Right atrium auricular region (tissue), 2 donors: ENCODE results near the gene REG1A. TPM values are rescaled to one million over a fixed set of nuclear protein-coding genes. Genes with fewer than 3 reads are reported as not detected.

ENCODE experiments used
- DNase-seq: peaks from one replicate; pipeline ENCODE4 v3.0.0-alpha.2; 2019; ENCODE audit warnings: low spot score
- H3K27ac ChIP-seq, 2 donors: fragments of 200-600 bp; sonication (generic); 1 replicate in 1 of 2; 2 replicates in 1 of 2; pipeline ENCODE4 v1.5.1; 2016 to 2019
- H3K27me3 ChIP-seq, 2 donors: fragments of 200-600 bp; sonication (generic); one replicate each; pipeline versions ENCODE4 v1.5.1 to v1.6.0; 2017 to 2019
- H3K36me3 ChIP-seq: fragments of 200-600 bp; sonication (generic); one replicate; pipeline ENCODE4 v1.5.1; 2016
- H3K4me1 ChIP-seq, 2 donors: fragments of 200-600 bp; sonication (generic); one replicate each; pipeline versions ENCODE4 v1.5.1 to v1.6.0; 2017 to 2019
- H3K4me3 ChIP-seq, 2 donors: fragments of 200-600 bp; sonication (generic); 1 replicate in 1 of 2; 2 replicates in 1 of 2; pipeline ENCODE4 v1.5.1; 2017 to 2019; ENCODE audit warnings: mild to moderate bottlenecking in 1 of 2, moderate library complexity in 1 of 2
- H3K9me3 ChIP-seq, 2 donors: fragments of 200-600 bp; sonication (generic); one replicate each; pipeline ENCODE4 v1.5.1; 2019
- total RNA-seq, 2 donors: library from RNA; depleted of rRNA; stranded (reverse); fragments of >200 nt; gene quantifications; one replicate each; pipeline ENCODE4 v1.1.0, GENCODE V29; 2016
- TF ChIP-seq, protein P1 (sequence below), 2 donors: fragments of 200-600 bp; sonication (generic); IDR thresholded peaks; one replicate each; pipeline ENCODE4 v1.5.1; 2019; ENCODE audit warnings: antibody characterized with exemption in 2 of 2

REG1A gene
- total RNA-seq, 2 donors from 2014 or later = not detected

DNA sequence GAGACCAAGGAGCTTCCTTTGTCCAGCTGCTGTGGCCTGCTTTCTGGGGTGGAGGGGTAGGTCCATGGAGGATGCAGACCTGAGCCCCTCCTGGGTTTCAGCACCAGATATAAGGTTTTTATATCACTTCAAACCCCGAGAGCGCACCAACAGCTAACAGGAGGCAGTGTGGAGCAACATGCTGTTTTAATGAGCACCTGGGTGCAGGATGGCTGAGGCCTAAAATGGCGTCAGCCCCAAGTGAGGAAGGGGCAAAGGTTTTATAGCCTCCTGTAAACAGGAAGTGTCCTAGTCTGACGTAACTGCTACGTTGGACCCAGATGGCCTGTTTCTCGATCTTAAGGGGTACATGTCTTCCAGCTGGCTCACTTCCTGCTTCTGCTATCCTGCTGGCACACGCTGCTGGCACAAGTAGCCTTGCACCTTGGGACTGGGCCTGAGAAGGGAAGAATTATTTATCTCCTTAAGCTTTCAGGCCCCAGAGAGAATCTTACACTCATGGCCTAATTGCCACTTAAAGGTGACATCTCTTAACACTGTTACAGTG is 21.1 kb upstream of the REG1A start:
- Histone ChIP-seq H3K9me3 (peaks cover 0 to 10% of the 10 kb centered on the region in 2 donors), H3K27ac (no peak overlapping the region), H3K4me3 (no peak overlapping the region), H3K4me1 (no peaks in the 10 kb centered on the region), H3K27me3 (no peaks in the 10 kb centered on the region), H3K36me3 (no peaks in the 10 kb centered on the region)
- DNase-seq = no peak
- TF ChIP-seq, protein P1, sequence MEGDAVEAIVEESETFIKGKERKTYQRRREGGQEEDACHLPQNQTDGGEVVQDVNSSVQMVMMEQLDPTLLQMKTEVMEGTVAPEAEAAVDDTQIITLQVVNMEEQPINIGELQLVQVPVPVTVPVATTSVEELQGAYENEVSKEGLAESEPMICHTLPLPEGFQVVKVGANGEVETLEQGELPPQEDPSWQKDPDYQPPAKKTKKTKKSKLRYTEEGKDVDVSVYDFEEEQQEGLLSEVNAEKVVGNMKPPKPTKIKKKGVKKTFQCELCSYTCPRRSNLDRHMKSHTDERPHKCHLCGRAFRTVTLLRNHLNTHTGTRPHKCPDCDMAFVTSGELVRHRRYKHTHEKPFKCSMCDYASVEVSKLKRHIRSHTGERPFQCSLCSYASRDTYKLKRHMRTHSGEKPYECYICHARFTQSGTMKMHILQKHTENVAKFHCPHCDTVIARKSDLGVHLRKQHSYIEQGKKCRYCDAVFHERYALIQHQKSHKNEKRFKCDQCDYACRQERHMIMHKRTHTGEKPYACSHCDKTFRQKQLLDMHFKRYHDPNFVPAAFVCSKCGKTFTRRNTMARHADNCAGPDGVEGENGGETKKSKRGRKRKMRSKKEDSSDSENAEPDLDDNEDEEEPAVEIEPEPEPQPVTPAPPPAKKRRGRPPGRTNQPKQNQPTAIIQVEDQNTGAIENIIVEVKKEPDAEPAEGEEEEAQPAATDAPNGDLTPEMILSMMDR (IDR thresholded peaks at IDR 0.05) = no peak

DNA sequence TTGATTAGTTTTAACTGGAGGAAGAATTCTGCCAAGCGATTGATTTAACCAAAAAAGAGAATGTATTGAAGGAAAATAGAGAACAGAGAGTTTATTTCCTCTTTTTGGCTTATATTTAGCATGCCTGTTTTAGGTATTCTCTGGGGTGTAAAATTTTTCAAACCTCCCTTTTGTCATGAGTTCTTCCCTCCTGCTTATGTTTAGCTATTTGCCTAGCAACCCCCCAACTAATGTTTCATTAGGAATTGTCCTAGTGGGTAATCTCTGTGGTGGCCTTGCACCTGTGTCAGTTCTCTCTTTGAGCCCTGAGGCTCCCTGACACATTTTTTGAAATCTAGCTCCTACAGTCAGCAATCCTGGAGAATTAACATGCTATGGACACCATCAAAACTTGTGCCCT is 20.0 kb upstream of the REG1A start:
- Histone ChIP-seq H3K4me3 (no peak overlapping the region), H3K36me3 (no peaks in the 10 kb centered on the region), H3K27me3 (no peaks in the 10 kb centered on the region), H3K27ac (no peak overlapping the region), H3K9me3 (peaks cover 0 to 10% of the 10 kb centered on the region in 2 donors), H3K4me1 (no peaks in the 10 kb centered on the region)
- DNase-seq = no peak
- TF ChIP-seq, protein P1 (IDR thresholded peaks at IDR 0.05) = no peak

DNA sequence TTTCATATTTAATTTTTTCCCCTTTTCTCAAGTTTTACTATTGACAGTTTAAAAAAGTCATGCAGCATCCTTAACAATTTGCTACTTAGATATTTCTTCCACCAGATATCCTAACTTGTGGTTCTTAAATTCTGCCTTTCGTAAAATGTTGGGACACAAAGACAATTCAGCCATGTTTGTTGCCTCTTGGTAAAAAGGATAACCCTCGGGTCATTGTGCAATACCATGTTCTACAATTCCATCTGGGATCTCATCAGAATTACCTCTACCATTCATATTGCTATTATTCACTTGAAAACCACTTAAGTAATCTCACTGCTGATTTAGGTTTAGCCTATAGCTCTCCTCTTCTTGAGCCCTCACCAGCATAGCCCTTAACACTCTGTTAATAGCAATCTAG is 19.3 kb upstream of the REG1A start:
- Histone ChIP-seq H3K9me3 (peaks cover 0 to 10% of the 10 kb centered on the region in 2 donors), H3K27me3 (no peaks in the 10 kb centered on the region), H3K4me1 (no peaks in the 10 kb centered on the region), H3K4me3 (no peak overlapping the region), H3K27ac (no peak overlapping the region), H3K36me3 (no peaks in the 10 kb centered on the region)
- DNase-seq = no peak
- TF ChIP-seq, protein P1 (IDR thresholded peaks at IDR 0.05) = no peak

DNA sequence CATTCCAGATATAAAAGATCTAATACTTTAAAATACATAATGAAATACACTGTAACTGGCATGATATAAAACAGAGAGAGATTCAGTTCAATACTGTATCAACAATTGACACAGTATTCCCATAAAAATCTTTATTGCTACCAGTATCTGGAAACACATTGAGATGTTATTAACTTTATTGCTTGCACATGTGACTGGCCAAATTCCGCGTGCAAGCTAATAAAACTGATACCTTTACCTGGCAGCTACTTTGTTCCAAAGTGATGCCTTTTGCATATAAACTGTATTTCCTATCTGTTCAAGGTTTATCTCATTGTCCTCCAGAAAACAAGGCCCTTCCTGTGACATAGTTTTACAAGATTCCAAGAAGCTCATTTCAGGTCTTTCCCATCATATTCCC is 17.1 kb upstream of the REG1A start:
- no peaks in the 10 kb centered on the region for H3K36me3 ChIP-seq
- no peak overlapping the region for H3K4me3 ChIP-seq
- no peak for DNase-seq
- no peaks in the 10 kb centered on the region for H3K27me3 ChIP-seq
- no peaks in the 10 kb centered on the region for H3K4me1 ChIP-seq
- TF ChIP-seq, protein P1 (IDR thresholded peaks at IDR 0.05) = no peak
- H3K9me3 ChIP-seq = peaks cover 0 to 10% of the 10 kb centered on the region in 2 donors
- H3K27ac ChIP-seq = no peak overlapping the region

DNA sequence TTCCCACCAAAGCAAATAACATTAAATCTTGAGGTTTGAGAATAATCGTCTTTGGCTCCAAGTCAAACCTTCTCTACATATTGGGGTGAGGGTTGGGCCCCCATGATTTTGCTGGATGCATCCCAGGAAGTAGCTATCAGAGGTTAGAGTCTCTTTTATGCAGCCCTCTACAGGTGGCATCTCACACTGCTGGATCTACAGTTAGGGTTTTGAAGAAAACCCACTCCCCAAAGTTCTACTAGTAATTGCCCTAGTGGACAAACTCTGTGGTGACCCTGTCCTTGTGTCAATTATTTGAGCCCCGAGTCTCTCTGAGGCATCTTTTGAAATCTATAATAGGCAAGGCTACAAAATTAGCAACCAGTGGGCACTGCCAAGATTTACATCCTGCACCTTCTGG is 15.0 kb upstream of the REG1A start:
- no peak for DNase-seq
- Histone ChIP-seq H3K9me3 (peaks cover 0 to 10% of the 10 kb centered on the region in 2 donors), H3K4me1 (no peaks in the 10 kb centered on the region), H3K4me3 (no peak overlapping the region), H3K36me3 (no peaks in the 10 kb centered on the region), H3K27ac (no peak overlapping the region), H3K27me3 (no peaks in the 10 kb centered on the region)
- TF ChIP-seq, protein P1 (IDR thresholded peaks at IDR 0.05) = no peak

DNA sequence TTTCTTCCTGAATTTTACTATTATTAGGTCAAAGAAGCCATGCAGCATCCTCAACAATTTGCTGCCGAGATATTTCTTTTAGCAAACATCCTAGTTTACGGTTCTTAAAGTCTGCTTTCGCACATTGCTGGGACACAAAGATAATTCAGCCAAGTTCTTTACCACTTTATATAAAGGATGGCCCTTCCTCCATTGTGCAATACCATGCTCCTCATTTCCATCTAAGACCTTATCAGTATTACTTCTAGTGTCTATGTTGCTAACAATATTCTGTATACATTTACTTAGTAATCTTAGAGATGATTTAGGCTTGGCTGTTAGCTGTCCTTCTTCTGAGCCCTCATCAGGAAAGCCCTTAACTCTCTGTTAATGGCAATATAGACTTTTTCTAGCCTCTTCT is 8.0 kb upstream of the REG1A start:
- no peaks in the 10 kb centered on the region for H3K36me3 ChIP-seq
- DNase-seq = no peak
- H3K4me1 ChIP-seq = no peaks in the 10 kb centered on the region
- no peaks in the 10 kb centered on the region for H3K9me3 ChIP-seq
- no peak overlapping the region for H3K4me3 ChIP-seq
- H3K27ac ChIP-seq = no peak overlapping the region
- TF ChIP-seq, protein P1 (IDR thresholded peaks at IDR 0.05) = no peak
- no peaks in the 10 kb centered on the region for H3K27me3 ChIP-seq
